Loucy (cell line): ENCODE measurements around the gene DCAF7.
A peak's percentile ranks its signal among the peaks of the same experiment; 100 is the strongest.

Experiments used
- H2AFZ ChIP-seq: fragments of 200-600 bp; sonication (generic); 2 replicates; pipeline ENCODE4 v1.6.0; 2016; ENCODE audit warnings: antibody characterized with exemption, mild to moderate bottlenecking, low read length, moderate library complexity
- H3F3A ChIP-seq: fragments of 200-600 bp; 2 replicates; pipeline ENCODE4 v1.6.0; 2016; ENCODE audit warnings: antibody characterized with exemption, low read depth, mild to moderate bottlenecking
- H3K27me3 ChIP-seq: fragments of 200-600 bp; sonication (generic); 2 replicates; pipeline ENCODE4 v1.6.1; 2014; ENCODE audit warnings: low read length, mild to moderate bottlenecking; ENCODE audit not compliant: insufficient read depth, poor library complexity, severe bottlenecking
- H3K36me3 ChIP-seq: fragments of 200-600 bp; sonication (generic); 2 replicates; pipeline ENCODE4 v1.6.1; 2016; ENCODE audit warnings: low read length; ENCODE audit not compliant: insufficient read depth
- H3K4me1 ChIP-seq: fragments of 200-600 bp; sonication (generic); 2 replicates; pipeline ENCODE4 v1.5.1; 2014; ENCODE audit warnings: low read length, mild to moderate bottlenecking; ENCODE audit not compliant: insufficient read depth, poor library complexity, severe bottlenecking
- H3K4me2 ChIP-seq: fragments of 200-600 bp; sonication (generic); 2 replicates; pipeline ENCODE4 v1.6.0; 2014; ENCODE audit warnings: antibody characterized with exemption, low read length, low read depth, mild to moderate bottlenecking; ENCODE audit not compliant: poor library complexity, severe bottlenecking
- H3K4me3 ChIP-seq: fragments of 200-600 bp; sonication (generic); 2 replicates; pipeline ENCODE4 v1.5.1; 2014; ENCODE audit warnings: low read length, mild to moderate bottlenecking, mixed read lengths; ENCODE audit not compliant: poor library complexity, severe bottlenecking
- H3K79me2 ChIP-seq: fragments of 200-600 bp; sonication (generic); 2 replicates; pipeline ENCODE4 v1.6.1; 2014; ENCODE audit warnings: low read length; ENCODE audit not compliant: insufficient read depth
- H3K9ac ChIP-seq: fragments of 200-600 bp; sonication (generic); 2 replicates; pipeline ENCODE4 v1.6.0; 2014; ENCODE audit warnings: mild to moderate bottlenecking, low read depth, low read length, moderate library complexity; ENCODE audit not compliant: poor library complexity, severe bottlenecking
- H3K9me2 ChIP-seq: fragments of 200-600 bp; sonication (generic); replicated peaks from 2 replicates; pipeline ENCODE4 v1.6.1; 2016; ENCODE audit warnings: low read depth, low read length, mixed read lengths
- H3K9me3 ChIP-seq: fragments of 200-600 bp; sonication (generic); 2 replicates; pipeline ENCODE4 v1.6.1; 2014; ENCODE audit warnings: mild to moderate bottlenecking, antibody characterized with exemption, low read length, low read depth; ENCODE audit not compliant: insufficient read depth
- H4K20me1 ChIP-seq: fragments of 200-600 bp; sonication (generic); 2 replicates; pipeline ENCODE4 v1.6.0; 2014; ENCODE audit warnings: antibody characterized with exemption, low read length, mild to moderate bottlenecking; ENCODE audit not compliant: insufficient read depth, poor library complexity, severe bottlenecking
- CTCF ChIP-seq: fragments of 200-600 bp; sonication (generic); conservative IDR thresholded peaks from 2 replicates; pipeline ENCODE4 v1.5.1; 2014; ENCODE audit warnings: mild to moderate bottlenecking, antibody characterized with exemption, low read length
- EZH2phosphoT487 ChIP-seq: fragments of 200-600 bp; IDR thresholded peaks from 2 replicates; pipeline ENCODE4 v1.6.1; 2018; ENCODE audit warnings: antibody characterized with exemption, mild to moderate bottlenecking, moderate library complexity, borderline replicate concordance

The DCAF7 gene

GRCh38 chr17:63626551-63627180 is 76.4 kb downstream of the DCAF7 start:
- Histone ChIP-seq H3K79me2 (peaks cover 70% of the 10 kb centered on the region), H3K4me1 (peaks cover 56% of the 10 kb centered on the region), H3K9me2 (no peaks in the 10 kb centered on the region), H4K20me1 (peaks cover 44% of the 10 kb centered on the region), H3F3A (0 out of 2 replicates have a peak, but pooled peaks cover 6% of the 10 kb centered on the region), H3K4me3 (peak overlapping the region; percentile 83), H3K4me2 (peak overlapping the region; percentile 98), H2AFZ (no peak overlapping the region), H3K9me3 (no peaks in the 10 kb centered on the region), H3K36me3 (no peaks in the 10 kb centered on the region), H3K27me3 (no peaks in the 10 kb centered on the region), H3K9ac (peak overlapping the region; percentile 64)
- TF ChIP-seq EZH2phosphoT487: no peak
- TF ChIP-seq CTCF: no peak

DNA sequence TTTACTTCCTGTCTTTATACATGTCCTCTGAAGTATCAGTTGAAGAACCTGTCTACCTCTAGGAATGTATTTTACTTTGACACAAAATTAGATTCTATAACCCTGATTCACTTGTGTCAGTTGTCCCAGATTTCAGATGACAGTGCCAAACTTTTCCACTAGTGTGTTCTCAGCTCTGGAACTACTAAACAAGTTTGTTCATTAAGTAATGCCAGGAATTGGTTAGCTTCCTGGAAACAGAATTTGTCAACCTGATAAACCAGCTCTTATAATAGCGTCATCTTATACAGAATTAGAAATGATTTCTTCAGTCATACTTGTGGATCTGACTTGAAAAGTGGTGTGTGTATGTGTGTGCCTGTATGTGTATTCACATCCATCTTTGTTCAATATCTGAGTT is 79.3 kb downstream of the DCAF7 start:
- peaks cover 56% of the 10 kb centered on the region for H3K4me1 ChIP-seq
- TF ChIP-seq CTCF (no peak), EZH2phosphoT487 (no peak)
- no peaks in the 10 kb centered on the region for H3K9me3 ChIP-seq
- H3F3A ChIP-seq: 0 out of 2 replicates have a peak, but pooled peaks cover 2% of the 10 kb centered on the region
- H4K20me1 ChIP-seq: peaks cover 26% of the 10 kb centered on the region
- peaks cover 5% of the 10 kb centered on the region; the same call in 1 of the 2 replicates for H3K36me3 ChIP-seq
- no peak overlapping the region for H2AFZ ChIP-seq
- H3K4me2 ChIP-seq: no peak overlapping the region
- no peaks in the 10 kb centered on the region for H3K27me3 ChIP-seq
- no peak overlapping the region for H3K4me3 ChIP-seq
- no peaks in the 10 kb centered on the region for H3K9me2 ChIP-seq
- no peak overlapping the region for H3K9ac ChIP-seq
- peaks cover 61% of the 10 kb centered on the region for H3K79me2 ChIP-seq

GRCh38 chr17:63631062-63631461 is 80.8 kb downstream of the DCAF7 start:
- no peak overlapping the region for H2AFZ ChIP-seq
- H4K20me1 ChIP-seq: peaks cover 12% of the 10 kb centered on the region
- no peaks in the 10 kb centered on the region for H3K9me3 ChIP-seq
- H3K9me2 ChIP-seq: no peaks in the 10 kb centered on the region
- TF ChIP-seq EZH2phosphoT487: no peak
- TF ChIP-seq CTCF: no peak
- H3F3A ChIP-seq: no peaks in the 10 kb centered on the region
- no peak overlapping the region for H3K9ac ChIP-seq
- no peak overlapping the region for H3K4me3 ChIP-seq
- H3K4me2 ChIP-seq: no peak overlapping the region
- H3K36me3 ChIP-seq: peaks cover 17% of the 10 kb centered on the region; the same call in 1 of the 2 replicates
- peaks cover 47% of the 10 kb centered on the region for H3K79me2 ChIP-seq
- H3K4me1 ChIP-seq: peaks cover 44% of the 10 kb centered on the region
- H3K27me3 ChIP-seq: no peaks in the 10 kb centered on the region
